GM19240 (cell line): ENCODE results near the gene MATCAP1.

Source experiments
- DNase-seq: peaks from one replicate; pipeline ENCODE4 v3.0.0; 2011; ENCODE audit warnings: low spot score; ENCODE audit not compliant: insufficient read length

MATCAP1 gene

GRCh38 chr16:67157892-67158635 is 25.7 kb downstream of the MATCAP1 start:
- DNase-seq: no peak

- no peak for DNase-seq
Measured at GRCh38 chr16:67157106-67157748, 26.5 kb downstream of the MATCAP1 start.

DNA sequence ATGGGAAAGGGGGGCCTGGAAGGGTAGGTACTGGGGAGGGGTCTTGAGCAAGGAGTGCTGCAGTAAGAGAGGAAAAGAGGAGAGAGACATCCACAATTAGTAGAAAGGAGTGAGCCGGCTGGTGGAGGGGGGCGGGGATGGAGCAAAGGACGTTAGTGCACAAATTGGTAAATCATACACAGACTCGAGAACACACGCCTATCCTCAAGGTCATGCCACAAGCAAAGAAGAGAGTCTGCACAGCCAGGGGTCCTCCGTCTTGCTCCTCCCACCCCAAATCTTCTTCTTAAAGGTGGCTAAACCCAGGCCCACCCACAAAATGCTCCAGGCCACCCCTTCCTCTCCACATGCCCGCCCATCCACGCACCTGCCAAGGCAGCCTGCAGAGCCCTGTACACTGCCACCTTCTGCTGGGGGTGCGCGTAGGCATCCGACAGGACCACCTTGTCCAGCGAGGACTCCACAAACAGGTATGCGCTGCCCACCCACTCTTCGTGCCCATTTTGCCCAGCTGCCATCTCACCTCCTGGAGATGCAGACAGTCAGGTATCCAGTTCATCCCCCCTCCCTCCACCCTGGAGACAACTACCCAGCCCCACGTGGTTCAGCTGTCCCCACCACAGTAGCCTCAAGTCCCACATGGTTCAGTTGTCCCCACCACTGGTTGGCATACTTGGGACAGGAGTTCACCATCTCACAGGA is 27.5 kb downstream of the MATCAP1 start:
- DNase-seq: no peak

DNA sequence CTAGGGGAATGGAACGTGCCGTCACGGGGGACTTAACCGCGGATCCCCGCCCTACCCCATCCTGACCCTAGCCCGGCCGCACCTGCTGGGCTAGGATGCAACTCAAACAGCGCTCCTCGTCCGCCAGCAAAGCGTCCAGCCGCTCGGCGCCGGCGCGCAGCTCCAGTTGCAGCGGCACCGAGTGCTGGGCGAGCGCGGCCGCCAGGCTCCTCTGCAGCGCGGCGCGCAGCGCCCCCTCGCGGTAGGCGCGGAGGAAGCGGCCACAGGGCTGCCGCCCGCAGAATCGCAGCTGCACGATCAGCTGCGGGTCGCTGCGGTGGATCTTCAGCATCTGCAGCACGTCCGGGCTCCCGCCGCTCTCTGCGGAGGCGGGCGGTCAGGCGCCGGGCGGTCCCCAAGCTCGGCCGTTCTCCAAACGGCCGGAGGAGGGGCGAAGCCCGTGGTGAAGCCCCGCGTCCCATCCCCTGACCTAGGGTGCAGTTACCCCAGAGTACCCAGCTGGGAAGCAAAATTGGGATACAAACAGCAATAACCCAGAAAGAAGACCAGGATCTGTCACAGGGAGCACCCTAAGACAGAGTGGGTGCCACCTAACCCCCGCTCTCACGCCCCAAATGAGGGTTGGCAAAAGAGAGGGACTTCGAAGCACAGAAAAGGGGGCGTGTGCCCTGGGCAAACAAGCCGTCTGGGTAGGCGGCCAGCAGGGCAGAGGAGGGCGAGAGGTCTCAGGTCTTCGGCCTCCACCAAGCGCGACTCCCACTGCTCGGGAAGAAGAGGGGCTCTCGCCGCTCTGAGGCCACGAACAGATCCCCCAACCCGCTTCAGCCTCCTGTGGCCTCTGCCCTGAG is 28.2 kb downstream of the MATCAP1 start:
- DNase-seq: no peak

DNA sequence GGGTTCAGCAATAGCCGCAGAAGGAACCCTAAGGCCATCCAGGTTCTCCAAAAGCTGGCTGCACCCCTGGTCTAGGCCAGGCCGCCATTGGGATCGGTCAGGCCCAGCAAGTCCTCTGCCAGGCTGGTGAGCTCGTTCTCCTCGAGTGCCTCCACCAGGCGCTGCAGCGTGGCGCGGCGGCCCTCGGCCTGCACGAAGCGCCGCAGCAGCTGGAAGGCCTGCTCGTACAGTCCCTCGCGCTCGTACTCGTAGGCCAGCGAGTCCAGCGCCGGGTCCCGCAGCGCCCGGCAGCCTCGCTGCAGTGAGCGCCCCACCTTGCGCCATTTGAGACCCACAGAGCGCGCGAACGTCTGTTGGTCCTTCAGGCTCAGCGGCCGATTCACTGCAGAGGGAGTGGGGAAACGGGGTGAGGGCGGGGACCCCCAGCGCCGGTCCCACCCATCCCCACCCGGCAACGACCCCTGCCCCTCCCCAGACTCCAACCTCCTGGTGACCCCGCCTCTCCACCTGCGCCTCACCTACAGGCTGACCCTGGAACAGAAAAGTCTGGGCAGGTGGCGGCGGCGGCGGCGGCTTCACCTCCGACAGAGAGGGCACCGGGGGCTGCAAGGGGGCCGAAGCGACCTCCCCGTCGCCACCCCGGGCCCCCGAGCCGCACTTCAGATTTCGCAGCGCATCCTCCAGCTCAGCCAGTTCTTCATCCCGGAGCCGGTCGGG is 29.0 kb downstream of the MATCAP1 start:
- DNase-seq: no peak

- no peak for DNase-seq
Measured at GRCh38 chr16:67151431-67152097, 32.2 kb downstream of the MATCAP1 start.

- DNase-seq: peak; percentile 85
Measured at GRCh38 chr16:67150833-67151396, 32.8 kb downstream of the MATCAP1 start, which contains the start of gene B3GNT9. B3GNT9 (minus strand) TSS chr16:67150998; CDS start chr16:67150485, 513 bp downstream.

DNA sequence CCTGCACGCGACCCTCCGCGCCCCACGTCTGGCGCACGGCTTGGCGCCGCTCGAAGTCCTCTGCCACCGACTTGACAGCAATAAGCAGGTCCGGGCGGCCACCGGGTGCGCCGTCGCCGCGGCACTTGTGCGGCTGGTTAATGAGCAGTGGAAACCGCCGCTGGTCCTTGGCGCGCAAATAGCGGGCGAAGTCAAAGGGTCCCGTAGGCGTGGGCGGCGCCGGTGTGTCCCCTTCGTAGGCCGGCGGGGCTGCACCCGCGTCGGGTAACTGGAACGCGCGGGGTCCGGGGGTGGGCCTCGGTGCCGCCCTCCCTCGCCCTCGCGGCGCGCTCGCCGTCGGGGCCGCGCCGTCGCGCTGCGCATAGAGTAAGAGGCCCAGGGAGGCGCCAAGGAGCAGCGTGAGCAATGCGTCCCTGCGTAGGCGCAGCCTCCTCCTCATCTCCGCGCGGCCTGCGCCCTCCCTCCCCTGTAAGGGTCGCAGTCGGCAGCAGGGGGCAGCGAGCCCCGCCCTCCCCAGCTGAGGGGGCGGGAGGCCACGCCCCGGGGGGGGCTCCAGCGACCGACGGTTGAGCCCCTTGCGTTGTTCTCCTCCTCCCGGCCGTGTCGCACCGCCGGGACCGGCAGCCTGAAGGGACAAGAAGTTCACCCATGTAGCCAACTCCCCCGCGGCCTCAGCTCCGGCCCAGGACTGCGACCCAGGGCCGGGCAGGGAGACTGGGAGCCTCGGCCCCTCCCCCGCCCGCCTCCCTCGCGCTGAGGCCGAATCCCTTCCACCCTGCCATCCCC is 33.5 kb downstream of the MATCAP1 start:
- no peak for DNase-seq

DNA sequence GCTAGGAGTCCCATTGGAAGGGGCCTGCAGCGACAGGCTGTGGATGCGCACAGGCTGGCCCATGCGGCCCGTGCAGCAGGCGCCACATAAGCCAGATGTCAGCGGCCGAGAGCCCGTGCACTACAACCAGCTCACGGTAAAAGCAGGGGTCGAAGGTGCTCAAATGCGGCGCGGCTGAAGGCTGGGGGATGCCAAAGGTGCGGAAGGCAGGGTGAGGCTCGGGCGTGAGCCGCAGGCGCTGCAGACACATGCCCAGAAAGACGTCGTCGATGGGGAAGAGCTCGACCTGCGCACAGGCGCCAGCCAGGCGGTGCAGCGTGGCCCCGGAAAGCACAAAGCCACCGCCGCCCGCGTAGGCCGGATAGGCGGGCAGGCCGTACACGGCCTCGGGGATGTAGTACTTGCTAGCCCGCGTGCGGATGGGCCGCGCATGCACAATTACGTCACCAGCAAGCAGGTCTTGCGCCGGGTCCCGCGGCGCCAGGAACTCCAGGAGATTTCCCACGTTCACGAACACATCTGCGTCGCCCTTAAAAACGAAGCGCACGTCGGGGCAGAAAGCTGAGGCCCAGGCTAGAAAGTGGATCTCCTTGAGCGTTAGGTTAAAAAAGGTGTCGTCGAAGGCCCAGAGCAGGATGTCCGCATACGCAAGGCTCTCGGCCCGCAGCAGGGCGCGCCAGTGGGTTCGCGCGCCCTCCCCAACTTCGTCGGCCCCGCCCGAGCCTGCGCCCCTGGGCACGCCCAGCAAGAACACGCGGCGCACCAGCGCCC is 34.3 kb downstream of the MATCAP1 start:
- no peak for DNase-seq

GRCh38 chr16:67148656-67149275 is 35.0 kb downstream of the MATCAP1 start:
- DNase-seq: no peak

- DNase-seq: no peak
Measured at GRCh38 chr16:67148221-67148620, 35.5 kb downstream of the MATCAP1 start.

DNA sequence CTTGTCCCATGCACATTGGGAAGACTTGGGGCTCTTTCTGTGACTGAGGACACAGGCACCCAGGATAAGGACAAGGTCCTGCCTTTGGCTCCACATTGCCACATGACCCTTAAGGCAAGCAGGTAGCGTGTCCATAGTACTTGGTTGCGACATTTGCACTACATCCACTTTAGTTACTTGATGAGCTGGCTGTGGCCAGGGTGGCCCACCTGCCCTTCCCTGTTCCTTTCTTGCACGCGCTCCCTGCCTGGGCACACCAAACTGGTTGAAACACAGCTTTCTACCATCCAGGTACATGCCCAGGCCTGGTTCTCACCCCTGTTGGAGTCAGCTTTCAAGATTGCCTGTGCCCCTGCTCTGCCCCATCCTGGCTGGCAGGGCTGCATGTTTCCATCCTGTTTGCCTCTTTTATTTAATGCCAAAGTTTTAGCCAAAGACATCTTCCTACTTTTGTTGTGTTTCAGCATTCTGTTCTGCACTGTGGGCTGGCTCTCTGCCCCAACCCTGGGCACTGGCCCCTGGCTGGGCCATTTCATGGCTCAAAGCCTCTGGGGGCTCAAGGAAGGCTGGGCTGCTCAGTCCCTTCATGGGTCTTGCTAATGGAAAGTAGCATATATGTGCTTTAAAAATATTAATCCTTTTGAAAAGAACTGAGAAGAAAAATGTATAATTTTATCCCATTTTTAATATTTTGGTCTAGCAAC is 36.2 kb downstream of the MATCAP1 start:
- DNase-seq: no peak

DNA sequence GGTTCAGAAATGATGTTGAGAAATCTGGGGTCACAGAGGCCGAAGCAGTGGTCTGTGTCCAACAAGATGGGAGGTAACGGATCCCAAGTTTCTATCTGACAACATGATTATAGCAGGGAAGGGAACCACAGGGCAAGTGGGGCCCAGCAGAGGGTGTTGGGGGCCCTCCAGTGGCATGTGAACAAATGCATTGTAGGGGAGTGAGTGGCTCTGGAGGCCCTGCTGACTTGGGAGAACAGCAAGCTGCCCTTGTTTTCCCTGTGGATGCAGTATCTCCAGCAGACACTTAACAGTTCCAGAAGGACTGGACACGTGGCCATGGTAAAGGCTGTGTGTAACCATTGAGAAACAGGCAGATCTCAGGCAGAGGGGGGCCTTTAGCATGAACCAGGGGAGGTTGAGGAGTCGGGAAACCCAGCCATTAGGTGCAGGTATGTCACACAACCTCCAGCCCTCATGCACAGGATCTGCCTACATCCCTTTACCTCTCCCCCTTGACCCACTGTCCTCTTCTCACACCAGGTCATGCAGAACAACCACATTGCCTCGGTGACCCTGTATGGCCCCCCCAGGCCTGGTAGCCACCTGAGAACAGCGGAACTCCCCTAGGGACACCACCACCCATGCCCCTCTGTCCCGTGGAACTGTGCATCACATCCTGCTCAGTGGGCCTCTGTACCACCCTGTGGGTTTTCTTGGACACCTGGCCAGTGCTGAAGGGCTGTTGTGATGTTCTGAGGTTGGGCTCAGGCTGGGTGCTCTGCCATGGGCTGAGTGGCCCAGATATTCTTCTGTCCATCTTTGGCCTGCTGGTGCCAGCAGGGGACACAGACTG is 37.0 kb downstream of the MATCAP1 start:
- DNase-seq: no peak

- DNase-seq: no peak
Measured at GRCh38 chr16:67145746-67146145, 38.0 kb downstream of the MATCAP1 start.

- no peak for DNase-seq
Measured at GRCh38 chr16:67144943-67145342, 38.8 kb downstream of the MATCAP1 start.

- DNase-seq: no peak
Measured at GRCh38 chr16:67142342-67142741, 41.4 kb downstream of the MATCAP1 start.
